NCI-H446 (cell line): ENCODE results near the gene ADAMTS10.
"Not testable (repeated sequence)": the region's sequence is repeated elsewhere in the genome, so short reads cannot be mapped to it uniquely, and the experiment has no call there.

Experiments
- DNase-seq, 2 experiments: peaks; one replicate each; lab custom pipeline; 2025; lab: John Stamatoyannopoulos, UW

Gene ADAMTS10

DNA sequence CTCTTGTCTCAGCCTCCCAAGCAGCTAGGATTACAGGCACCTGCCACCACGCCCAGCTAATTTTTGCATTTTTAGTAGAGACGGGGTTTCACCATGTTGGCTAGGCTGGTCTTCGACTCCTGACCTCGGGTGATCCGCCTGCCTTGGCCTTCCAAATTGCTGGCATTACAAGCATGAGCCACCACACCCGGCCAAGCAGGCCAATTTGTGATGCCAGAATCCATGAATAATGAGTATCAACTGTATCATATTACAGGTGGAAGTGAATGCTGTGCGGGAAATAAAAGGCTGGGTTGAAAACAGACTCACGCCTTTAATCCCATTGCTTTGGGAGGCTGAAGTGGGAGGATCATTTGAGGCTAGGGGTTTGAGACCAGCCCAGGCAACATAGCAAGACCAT, 16.3 kb upstream of the ADAMTS10 start:
- no peak for DNase-seq

DNA sequence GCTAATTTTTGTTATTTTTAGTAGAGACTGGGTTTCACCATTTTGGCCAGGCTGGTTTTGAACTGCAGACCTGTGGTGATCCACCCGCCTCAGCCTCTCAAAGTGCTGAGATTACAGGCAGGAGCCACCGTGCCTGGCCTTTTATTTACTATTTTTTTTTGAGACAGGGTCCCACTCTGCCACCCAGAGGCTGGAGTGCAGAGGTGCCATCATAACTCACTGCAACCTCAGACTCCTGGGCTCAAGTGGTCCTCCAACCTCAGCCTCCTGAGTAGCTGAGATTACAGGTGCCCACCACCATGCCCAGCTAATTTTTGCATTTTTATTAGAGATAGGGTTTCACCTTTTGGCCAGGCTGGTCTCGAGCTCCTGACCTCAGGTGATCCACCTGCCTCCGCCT, 12.4 kb upstream of the ADAMTS10 start:
- not testable (repeated sequence) for DNase-seq

DNA sequence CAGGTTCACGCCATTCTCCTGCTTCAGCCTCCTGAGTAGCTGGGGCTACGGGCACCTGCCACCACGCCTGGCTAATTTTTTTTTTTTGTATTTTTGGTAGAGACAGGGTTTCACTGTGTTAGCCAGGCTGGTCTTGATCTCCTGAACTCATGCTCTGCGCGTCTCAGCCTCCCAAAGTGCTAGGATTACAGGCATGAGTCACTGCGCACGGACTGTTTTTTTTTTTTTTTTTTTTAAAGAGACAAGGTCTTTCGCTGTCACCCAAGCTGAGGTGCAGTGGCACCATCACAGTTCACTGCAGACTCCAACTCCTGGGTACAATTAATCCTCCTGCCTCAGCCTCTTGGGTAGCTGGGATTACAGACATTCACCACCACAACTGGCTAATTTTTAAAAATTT, 8.2 kb upstream of the ADAMTS10 start:
- no peak for DNase-seq

DNA sequence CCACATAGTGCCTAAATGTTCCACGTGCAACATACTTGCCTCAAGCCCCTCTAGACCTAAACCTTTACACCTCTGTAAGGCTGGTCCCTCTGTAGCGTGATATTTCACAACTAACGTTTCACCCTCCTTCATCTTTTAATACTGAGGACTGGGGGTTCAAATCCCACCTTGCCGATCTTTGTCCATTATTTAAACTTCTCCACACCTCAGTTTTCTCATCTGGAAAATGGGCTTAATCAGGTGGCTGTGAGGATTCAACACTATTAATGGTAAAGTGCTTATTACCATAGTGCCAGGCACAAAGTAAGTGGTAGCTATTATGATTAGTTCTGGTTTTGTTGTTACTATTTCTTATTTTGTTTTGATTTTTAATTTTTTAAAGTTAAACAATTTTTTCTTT, 7.5 kb upstream of the ADAMTS10 start:
- DNase-seq: no peak

DNA sequence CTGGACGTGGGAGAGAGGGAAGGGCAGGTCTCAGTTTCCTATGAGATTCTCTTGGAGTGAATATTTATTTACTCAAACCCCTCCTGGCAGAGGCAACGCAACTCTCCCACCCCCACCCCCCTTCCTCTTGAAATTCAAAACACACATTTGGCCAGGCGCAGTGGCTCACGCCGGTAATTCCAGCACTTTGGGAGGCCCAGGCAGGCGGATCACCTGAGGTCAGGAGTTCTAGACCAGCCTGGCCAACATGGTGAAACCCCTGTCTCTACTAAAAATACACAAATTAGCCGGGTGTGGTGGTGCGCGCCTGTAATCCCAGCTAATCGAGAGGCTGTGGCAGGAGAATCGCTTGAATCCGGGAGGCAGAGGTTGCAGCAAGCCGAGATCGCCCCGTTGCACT, 6.8 kb upstream of the ADAMTS10 start:
- DNase-seq: not testable (repeated sequence)

DNA sequence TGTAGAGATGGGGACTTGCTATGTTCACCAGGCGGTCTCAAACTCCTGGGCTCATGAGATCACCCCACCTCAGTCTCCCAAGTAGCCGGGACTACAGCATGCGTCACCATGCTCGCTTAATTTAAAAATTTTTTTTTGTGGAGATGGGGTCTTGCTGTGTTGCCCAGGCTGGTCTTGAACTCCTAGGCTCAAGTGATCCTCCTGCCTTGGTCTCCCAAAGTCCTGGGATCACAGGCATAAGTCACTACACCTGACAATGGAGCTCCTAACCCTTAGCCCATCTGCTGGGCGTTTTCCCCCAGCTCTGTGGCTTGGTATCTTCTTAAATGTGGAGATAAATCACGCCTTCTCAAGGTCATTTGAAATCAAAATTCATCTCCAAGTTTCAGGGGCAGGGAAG, 6.3 kb upstream of the ADAMTS10 start:
- DNase-seq: no peak

DNA sequence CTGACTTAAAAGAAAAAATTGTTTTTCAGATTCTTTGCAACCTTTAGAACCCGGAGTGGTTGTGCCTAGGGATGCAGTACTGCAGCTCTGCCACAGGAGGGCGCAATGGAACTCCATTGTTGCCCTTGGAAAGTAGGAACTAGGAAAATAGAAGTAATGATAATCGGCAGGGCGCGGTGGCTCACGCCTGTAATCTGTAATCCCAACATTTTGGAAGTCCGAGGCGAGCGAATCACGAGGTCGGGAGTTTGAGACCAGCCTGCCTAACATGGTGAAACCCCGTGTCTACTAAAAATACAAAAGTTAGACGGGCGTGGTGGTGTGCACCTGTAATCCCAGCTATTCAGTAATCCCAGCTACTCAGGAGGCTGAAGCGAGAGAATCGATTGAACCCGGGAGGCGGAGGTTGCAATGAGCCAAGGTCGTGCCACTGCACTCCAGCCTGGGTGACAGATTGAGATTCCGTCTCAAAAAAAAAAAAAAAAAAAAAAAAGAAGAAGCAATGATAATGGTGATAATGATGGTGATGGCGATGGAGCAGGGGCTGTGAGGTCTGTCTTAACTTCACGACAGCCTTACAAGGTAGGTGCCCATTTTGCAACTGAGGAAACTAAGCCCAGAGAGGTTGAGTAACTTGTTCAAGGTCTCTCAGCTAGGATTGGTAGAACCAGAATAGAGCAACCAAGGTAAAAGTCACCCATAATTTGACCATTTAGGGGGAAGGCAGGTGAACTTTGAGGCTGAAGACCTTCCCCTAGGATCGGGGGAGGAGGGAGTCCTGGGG, 5.5 kb upstream of the ADAMTS10 start:
- peak in 1 of 2 experiments; percentile 60 for DNase-seq

DNA sequence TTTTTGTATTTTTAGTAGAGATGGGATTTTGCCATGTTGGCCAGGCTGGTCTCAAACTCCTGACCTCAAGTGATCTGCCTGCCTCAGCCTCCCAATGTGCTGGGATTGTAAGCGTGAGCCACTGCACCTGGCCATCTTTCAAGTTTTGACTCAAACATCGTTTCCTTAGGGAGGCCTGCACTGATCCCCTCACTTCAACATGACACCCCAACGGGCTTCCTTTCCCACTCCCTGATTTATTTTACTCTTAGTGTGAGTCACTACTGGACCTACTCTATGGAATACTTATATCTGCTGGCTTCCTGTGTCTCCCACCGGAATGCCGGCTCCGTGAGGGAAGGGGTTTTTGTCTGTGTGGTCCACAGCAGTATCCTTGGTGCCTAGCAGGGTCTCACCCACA, 4.5 kb upstream of the ADAMTS10 start:
- no peak for DNase-seq

DNA sequence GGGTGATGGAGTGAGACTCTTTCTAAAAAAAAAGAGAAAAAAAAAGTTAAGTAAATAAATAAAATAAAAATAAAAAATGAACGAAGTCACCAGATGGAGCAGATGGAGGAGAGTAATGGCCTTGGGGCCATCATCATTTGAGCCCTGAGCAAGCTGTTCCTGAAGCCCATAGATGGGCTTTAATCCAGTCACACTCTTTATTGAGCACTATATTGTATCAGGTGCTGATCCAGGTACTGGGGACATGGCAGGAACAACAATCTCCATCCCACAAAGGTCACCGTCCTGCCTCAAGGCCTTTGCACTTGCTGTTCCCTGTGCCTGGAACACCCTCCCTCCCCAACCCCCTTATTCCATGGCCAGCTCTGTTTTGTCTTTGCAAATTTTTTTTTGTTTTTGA, 3.9 kb upstream of the ADAMTS10 start:
- DNase-seq: no peak

DNA sequence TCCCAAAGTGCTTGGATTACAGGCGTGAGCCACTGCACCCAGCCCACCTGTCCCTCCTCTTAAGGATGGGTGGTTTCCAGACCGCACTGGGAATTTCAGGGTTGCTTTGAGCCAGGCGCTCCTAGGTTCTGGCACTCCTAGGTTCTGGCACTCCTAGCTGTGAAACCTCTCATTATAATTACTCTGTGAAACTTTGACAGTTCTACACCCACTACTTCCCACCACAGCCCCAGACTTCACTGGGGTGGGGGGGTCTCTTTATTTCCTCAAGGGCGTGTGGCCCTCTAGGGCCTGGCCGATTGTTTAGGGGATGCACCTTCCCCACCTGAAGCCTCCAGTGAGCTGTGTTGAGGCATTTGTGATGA, 2.3 kb upstream of the ADAMTS10 start:
- DNase-seq: no peak

DNA sequence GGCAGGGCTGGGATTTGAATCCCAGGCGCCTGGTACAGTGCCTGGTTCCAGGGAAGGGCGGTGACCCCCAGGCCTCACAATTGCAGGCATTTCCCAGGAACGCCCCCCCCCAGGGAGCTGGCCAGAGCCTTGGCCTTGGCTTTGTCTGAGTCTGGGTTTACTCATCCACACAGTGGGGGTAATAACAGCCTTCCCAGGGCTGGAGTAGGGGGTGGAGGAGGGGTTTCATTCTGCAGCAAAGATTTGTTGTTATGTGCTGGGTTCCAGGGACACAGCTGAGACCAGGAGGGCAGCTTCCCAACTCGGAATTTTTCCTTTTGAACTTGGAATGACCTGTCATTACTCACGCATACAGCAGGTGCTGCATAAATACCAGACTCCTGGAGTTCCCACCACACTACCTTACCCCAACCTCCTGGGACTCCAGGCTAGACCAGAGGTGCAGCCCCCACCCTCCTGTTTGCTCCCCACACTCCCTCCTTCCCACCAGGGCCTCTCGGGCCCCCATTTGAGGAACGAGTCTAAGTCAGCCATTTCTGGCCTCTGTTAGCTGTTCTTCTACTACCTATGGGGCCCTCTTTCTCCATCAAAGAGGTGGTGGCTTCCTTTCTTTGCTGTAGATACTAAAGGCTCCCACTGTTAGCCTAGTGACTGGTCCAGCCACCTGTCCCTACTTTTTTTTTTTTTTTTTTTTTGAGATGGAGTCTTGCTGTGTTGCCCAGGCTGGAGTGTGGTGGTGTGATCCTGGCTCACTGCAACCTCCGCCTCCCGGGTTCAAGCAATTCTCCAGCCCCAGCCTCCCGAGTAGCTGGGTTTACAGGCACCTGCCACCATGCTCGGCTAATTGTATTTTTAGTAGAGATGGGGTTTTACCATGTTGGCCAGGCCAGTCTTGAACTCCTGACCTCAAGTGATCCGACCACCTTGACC, 1.6 kb upstream of the ADAMTS10 start:
- DNase-seq: no peak

DNA sequence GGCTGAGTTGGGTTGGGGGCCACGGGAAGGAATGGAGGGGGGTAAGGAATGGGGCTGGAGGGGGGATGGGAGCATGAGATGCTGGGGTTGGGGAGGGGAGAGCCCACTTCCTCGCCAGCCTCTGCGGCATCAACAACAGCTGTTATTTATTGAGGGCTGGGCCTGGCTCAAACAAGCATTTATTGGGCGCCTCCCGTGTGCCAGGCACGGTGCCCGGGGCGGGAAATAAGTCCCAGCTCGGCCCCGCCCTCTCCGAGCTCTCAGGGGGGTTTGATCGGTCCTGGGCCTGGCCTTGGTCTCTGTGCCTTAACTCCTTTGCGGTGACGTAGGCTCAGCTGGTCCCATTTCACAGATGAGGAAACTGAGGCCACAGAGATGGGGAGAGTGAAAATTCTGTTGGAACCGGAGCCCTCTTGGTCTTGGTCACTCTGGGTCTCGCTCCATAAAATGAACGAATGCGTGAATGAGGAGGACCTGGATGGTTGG, 919 bp upstream of the ADAMTS10 start:
- DNase-seq: no peak

DNA sequence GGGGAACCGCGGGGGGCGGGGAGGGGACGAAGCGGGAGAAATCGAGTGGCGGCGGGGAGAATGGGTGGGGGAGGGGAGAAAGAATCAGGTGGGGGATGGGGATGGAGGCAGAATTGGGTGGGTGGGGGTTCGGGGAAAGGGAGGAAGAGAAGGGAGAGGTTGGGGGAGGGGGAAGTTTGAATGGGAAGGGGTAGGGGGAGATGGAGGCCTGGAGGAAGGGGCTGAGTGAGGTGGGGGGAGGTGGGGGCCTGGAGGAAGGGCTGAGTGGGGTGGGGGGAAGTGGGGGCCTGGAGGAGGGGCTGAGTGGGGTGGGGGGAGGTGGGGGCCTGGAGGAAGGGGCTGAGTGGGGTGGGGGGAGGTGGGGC, 403 bp upstream of the ADAMTS10 start:
- DNase-seq: no peak

DNA sequence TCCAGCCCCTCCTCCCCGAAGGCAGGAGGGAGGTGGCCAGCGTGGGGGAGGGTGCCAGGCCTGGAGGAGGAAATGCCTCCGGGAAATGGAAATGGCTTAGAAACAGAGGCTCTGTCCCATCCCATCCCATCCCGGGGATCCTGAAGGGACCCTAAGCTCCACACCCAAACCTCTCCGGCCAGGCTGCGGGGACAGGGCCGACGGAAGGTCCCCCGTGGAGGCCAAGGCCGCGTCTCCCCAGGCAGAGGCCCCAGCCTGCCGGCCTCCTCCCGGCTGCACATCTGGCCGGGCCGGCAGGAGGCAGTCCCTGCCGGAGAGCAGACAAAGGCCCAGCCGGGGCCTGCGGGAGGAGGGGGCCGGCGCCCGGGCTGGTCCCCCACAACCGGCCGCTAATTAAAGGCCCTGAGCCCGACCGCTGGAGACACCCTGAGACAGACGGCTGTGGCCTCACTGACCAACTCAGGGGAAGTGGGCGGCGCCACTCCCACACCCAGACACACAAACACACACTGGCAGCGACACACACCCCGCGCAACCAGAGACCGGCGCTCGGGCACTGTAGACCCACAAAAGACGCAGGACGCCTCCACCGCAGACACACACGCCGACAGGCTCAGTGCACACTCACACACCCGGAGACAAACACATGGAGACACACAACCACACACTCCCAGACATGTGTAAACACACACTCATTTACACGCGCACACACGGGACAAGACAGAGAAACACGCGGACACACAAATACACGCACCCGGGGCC, 1.1 kb downstream of the ADAMTS10 start:
- DNase-seq: no peak

DNA sequence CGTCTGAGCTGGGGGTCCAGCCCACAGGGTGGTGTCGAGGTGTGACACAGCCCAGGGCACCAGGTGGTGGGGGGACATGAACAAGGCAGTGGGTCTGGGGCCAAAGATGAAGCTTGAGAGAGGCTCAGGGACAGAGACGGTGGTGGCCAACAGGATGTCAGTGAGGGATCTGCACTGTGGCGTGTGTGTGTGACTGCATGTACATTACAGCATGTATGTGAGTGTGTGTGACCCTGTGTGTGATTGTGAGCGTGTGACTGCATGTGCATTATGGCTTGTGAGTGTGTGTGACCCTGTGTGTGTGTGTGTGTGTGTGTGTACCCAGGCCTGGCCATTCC, 1.6 kb downstream of the ADAMTS10 start:
- DNase-seq: no peak

DNA sequence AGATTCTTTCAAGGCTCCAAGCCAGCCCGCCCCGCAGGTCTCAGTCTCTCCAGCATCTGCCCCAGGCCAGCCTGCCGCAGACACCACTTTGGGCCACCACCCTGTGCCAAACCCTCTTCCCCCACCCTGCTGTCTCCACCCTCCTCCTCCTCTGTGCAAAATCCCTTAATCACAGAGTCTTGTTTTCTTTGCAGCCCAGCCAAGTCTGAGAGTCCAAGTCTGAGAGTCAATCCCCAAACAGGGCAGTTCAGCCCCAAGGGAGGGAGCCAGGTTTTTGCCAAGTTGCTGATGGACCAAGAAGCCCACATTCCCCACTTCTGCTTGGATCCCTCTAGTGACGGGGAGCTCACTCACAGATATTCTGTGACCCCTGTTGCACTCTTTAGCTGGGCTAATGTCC, 3.1 kb downstream of the ADAMTS10 start:
- no peak for DNase-seq

DNA sequence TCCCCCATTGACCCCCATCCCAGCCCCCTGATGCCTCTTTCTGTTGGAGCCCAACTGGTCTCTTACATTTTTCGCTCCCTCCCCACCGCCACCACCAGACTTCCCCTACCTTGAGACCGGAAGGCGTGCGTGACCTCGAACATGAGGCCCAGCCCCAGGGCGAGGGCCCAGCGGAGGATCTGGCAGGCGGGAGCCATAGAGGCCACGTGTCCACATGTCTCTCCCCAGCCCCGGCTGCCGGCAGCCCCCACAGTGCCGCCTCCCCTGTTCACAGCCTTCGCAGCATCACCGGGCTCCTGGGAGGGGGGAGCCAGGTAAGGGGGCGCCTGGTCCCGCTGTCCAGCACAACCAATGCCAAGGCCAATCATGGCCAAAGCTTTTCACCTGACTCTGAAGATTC, 5.0 kb downstream of the ADAMTS10 start:
- no peak for DNase-seq

DNA sequence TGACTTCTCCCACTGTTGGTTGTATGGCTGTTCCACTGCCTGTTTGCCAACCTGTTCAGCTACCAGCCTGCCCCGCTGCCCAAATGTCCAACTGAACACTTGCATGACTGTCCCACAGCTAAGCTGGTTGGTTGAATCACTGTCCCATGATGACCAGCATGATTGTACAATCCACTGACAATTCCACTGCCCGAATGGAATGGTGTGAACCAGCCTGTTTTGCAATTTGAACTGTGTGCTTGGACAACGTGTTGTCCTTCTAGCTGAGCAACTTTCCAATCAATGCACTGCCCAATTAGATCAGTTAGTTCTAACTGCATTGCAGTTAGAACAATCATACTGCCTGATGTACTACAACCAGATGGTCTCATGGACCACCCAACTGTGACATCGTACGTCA, 8.7 kb downstream of the ADAMTS10 start:
- no peak for DNase-seq

DNA sequence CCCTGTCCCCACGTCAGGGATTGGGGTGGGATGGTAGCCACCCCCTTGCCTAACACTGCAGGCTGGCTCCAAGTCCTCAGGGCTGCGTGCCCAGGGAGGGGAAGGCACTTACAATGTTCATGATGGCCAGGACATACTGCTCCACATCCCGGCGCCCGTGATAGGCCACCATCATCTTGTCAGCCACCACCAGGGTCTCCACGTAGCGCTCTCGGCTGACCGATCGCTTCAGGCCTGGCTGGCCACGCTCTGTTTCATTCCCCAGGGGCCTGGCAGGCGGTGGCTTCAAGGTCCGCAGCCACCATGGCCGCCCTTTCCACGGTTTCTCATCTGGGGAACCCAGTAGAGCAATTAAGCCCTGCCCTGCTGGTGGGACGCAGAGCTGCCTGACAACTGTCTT, 9.7 kb downstream of the ADAMTS10 start:
- no peak for DNase-seq

DNA sequence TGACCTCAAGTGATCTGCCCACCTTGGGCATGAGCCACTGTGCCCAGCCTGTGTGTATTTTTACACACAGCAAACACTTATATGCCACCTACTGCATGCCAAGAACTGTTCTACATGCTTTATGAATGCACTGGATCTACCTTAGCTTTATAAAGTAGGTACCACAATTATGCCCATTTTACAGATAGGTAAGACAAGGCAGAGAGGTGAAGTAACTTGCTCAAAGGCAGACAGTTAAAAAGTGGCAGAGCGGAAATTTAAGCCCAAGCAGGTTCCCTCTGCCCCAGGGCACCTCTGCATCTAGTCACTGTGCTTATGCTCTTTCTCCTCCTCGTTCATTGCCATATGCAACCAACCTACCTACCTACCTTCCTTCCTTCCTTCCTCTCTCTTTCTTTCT, 10.5 kb downstream of the ADAMTS10 start:
- no peak for DNase-seq

DNA sequence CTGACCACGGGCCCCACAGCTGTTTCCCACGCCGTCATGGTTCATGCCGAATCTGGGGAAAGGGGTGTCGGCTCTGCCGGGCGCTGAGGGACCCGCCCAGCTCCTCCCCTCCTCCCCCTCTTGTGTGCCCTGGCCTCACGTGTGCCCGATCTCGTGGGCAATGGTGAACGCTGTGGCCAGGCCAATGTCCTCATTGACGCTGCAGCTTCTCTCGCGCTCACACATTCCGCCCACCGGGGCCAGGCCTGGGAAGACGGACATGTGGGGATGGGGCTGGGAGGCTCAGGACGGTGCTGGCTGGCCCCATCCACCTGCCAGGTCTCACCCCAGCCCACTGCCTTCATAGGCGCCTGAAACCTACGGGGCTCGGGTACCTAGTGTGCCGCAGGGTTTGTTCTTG, 14.3 kb downstream of the ADAMTS10 start:
- no peak for DNase-seq

DNA sequence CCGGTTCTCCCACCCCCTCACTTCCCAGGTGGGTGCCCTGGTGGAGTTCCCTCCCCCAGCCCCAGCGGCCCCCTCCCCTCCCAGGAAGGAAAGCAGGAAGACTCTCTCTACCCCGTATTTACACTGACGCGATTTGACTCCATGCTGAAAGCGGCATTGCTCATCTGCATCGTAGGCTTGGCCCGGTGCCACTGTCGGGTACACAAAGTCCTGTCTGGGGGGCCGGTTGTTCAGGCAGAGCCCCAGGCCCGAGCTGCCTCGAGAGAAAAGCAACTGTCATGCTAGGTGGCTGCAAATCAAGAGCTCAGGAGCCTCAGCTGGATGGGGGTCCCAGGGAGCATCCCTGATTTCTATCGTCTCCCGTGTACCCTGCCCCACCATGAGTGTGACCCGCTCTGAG, 14.9 kb downstream of the ADAMTS10 start:
- DNase-seq: no peak

DNA sequence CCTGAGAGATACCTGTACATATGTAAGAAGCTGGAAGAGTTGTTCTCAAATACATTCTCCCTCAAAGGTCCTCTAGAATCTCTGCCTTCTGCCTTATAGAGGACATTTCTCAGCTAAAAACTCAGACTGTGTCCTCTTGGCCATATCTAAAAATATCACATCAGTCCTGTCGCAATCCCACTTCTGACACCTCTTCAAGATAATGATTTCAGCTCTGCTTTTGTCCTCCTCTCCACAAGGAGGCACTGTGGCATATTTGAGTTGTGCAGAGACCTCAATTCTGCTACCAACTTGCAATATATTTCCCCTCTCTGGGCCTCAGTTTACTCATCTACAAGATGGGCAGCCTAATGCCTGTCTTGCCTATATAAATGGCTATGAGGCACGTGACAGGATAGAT, 16.6 kb downstream of the ADAMTS10 start:
- no peak for DNase-seq
